Peyer's patch (tissue), 4 donors: ENCODE results near the gene PRSS21.
A peak's percentile ranks its signal among the peaks of the same experiment; 100 is the strongest.

Source experiments
- CTCF ChIP-seq, 6 experiments: fragments of 450-650 bp in 4 of 6; fragments of 200-600 bp in 2 of 6; sonication (generic) in 1 of 6; IDR thresholded peaks; one replicate each; pipeline ENCODE4 v1.5.1; 2017 to 2019; ENCODE audit warnings: antibody characterized with exemption in 6 of 6, mild to moderate bottlenecking in 3 of 6, moderate library complexity in 1 of 6
- POLR2A ChIP-seq, 2 donors: fragments of 450-650 bp; IDR thresholded peaks; one replicate each; pipeline ENCODE4 v1.5.1; 2017; ENCODE audit warnings: antibody characterized with exemption in 2 of 2, mild to moderate bottlenecking in 2 of 2, moderate library complexity in 2 of 2

- peak; percentile 94 to 99 (median 97) for TF ChIP-seq CTCF (IDR thresholded peaks at IDR 0.05)
- TF ChIP-seq POLR2A (IDR thresholded peaks at IDR 0.05): peak; percentile 32 to 55
Measured at GRCh38 chr16:2867987-2868789, 51.2 kb downstream of the PRSS21 start.
